HG02840 (cell line): Measurements from ENCODE around the gene GDPD5.

Source experiments
- ATAC-seq: cut with Tn5 transposase; IDR thresholded peaks from one replicate; pipeline ENCODE4 v1.9.1; 2021; ENCODE audit warnings: mild to moderate bottlenecking, moderate library complexity, moderate number of reproducible peaks; ENCODE audit not compliant: unreplicated experiment, low FRiP score

Gene GDPD5

GRCh38 chr11:75558939-75559843 lies 33.5 kb upstream of the GDPD5 start:
- ATAC-seq: no peak

GRCh38 chr11:75557666-75558494 lies 32.1 kb upstream of the GDPD5 start:
- no peak for ATAC-seq

DNA sequence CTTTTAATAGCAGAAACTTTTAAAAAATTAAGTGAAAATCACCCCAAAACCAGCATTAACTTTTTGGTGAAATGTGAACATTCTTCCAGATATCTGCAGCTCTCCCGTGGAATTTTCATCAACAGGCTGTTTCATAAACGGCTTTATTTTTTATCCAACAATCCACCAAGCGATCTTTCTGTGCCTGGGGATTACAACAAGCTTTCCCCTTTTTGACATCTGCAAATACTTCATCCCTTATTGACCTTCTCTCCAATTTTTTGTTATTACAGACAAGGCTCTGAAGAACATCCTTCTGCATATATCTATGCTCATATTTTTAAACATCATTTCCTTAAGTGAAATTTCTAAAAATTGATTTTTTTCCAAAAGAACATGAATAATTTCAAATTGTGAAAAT lies 30.5 kb upstream of the GDPD5 start:
- no peak for ATAC-seq

- no peak for ATAC-seq
Measured at GRCh38 chr11:75555079-75555811, 29.5 kb upstream of the GDPD5 start.

GRCh38 chr11:75554258-75555022 lies 28.7 kb upstream of the GDPD5 start:
- ATAC-seq: no peak

GRCh38 chr11:75553889-75554257 lies 28.1 kb upstream of the GDPD5 start:
- ATAC-seq: no peak

- no peak for ATAC-seq
Measured at GRCh38 chr11:75553182-75553581, 27.4 kb upstream of the GDPD5 start.

DNA sequence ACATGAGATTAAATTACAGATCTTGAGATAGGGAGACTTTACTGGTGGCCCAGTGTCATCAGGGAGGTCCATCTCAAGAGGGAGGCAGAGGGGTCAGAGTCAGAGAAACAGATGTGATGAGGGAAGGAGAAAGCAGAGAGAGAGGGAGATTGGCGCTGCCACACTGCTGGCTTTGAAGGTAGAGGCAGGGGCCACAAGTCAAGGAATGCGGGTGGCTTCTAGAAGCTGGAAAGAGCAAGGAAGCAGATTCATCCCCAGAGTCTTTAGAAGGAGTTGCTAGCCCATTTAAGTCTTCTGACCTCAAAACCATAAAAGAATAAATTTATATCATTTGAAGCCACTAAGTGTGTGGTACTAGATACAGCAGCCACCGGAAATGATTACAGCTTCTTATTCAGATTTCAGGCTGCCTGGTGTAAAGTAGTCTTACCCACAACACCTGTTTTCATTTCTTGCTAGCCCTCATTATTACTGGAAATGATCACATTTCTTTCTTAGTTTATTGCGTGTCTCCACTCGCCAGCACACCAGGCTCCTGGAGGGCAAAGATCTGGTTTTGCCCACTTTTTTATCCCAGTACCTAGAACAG lies 23.7 kb upstream of the GDPD5 start:
- ATAC-seq: no peak

DNA sequence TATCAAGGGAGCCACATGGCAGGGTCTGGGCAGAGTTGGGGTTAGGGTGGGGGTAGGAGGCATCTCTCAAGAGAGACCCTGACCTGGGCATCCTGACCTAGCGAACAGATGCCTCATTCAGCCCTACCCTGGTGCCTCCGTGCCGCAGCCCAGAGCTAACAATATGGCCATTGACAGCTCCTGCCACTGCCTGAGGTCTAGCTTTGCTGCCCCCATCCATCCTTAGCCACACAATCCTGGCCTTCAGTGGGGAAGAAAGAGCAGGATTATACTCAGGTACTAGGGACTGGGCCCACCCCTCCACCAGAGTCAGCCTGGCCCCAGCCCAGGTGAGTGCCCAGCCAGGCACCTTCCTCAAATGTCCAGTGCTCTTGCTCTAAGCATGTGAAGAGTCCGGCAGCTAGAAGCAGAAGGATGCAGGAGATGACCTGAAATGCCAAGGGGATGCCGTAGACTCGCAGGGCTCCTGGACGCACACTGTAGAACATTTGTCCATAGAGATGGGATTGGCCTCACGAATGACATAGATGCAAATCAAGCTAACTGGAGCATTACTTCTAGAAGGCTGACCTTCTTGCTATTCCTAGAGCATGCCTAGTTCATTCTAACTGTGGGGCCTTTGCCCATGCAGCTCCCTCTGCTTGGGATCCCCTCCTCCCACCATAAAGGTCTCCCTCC lies 23.0 kb upstream of the GDPD5 start:
- ATAC-seq: no peak

- ATAC-seq: no peak
Measured at GRCh38 chr11:75547617-75548058, 21.9 kb upstream of the GDPD5 start.

- no peak for ATAC-seq
Measured at GRCh38 chr11:75547177-75547576, 21.4 kb upstream of the GDPD5 start.

DNA sequence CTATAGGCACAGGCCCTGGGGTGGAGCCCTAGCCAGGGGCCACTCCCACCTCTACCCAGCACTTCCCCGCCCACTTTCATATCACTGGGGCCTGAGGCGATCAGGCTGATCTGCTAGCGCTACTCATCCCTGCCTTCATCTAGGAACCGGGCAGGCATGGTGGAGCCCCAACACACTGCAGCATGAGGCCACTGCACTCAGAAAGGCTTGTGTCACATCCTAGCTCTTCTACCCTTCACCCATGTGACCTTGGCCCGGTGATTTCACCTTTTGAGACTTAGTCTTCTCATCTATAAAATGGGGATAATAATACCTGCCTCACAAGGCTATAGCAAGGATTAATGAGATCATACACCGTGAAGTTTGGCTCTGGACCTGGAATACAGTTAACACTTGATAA lies 18.1 kb upstream of the GDPD5 start:
- no peak for ATAC-seq

DNA sequence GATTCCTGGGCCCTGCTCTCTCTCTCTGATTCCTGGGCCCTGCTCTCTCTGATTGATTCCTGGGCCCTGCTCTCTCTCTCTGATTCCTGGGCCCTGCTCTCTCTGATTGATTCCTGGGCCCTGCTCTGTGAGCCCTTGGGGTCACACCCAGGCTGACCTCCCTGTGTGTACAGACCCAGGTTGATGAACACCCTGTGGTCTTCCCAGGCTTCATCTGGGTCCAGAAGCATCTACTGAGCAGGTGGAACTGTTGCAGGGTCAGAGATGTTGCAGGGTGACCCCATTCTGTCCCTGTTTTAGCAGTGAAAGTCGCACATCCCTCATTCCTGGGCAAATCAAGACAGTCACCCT lies 16.3 kb upstream of the GDPD5 start:
- ATAC-seq: no peak

DNA sequence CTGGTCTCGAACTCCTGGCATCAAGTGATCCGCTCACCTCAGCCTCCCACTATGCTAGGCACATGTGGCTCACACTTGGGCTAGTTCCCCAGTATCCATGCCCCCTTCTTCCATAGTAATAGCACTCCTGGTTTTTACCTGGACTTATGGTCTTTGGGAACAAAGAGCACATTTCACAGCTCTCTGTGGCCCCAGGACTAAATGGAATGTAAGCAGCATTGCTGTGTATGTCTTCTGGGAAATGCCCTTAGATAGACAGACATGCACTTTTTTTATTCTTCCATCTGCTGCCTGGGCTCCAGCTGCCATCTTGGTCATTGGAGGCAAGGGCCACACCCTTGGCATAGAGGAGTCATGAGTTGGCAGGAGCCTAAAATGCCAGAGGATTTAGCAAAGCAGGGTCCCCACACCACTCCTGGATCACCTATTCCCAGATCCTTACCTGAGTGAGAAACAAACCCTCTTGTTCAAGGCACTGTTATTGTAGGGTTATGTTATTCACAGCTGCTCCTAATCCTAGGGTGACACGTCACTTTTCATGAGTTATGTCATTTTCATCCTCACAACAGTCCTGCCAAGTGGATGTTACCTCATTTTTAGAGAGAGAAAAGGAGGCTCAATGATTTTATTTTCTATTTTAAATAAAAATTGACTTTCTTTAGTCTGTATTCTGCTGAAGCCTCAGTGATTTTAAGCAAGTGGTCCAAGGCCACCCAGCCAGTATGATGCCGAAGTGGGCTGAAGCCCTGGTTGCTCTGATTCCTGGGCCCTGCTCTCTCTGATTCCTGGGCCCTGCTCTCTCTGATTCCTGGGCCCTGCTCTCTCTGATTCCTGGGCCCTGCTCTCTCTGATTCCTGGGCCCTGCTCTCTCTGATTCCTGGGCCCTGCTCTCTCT lies 15.7 kb upstream of the GDPD5 start:
- no peak for ATAC-seq

DNA sequence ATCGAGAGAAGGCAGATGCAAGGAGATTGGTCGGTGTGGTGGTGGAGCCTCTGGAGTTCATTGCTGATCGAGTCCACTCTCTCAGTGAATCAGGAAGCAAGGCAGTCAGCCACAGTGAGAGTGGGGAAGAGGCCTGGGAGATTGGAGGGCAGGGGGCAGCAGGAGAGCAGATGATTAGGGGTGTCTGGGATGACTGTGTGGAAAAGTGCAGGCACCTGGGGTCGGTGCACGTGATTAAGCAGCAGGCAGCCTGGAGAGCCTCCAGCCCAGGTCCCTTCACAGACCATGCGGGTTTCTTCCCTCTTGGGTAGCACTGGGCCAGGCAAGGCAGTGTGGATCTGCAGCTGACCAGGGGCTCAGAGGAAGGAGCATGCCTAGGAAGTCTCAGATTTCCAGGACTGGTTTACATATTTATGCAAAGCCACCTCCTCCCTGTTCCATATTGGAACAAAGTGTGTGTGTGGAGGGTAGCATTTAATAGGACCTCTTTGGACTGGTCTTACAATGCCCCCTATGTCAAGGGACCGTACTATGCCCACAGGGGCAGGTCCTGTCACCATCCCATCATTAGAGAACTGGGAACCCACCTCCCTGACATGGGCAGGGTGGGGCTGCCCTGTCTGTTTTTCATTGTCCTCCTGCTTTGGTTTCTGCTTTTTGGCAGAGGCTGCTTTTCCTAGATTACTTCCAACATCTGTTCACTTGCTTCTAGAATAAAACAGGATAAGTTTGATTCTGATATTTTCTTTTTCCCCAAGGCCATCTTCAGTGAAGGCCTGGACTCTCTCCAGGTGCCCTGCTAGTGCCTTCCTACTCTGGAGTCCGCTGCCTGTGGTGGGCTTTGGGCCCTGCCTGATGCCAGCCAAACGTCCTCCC lies 14.0 kb upstream of the GDPD5 start:
- ATAC-seq: no peak

DNA sequence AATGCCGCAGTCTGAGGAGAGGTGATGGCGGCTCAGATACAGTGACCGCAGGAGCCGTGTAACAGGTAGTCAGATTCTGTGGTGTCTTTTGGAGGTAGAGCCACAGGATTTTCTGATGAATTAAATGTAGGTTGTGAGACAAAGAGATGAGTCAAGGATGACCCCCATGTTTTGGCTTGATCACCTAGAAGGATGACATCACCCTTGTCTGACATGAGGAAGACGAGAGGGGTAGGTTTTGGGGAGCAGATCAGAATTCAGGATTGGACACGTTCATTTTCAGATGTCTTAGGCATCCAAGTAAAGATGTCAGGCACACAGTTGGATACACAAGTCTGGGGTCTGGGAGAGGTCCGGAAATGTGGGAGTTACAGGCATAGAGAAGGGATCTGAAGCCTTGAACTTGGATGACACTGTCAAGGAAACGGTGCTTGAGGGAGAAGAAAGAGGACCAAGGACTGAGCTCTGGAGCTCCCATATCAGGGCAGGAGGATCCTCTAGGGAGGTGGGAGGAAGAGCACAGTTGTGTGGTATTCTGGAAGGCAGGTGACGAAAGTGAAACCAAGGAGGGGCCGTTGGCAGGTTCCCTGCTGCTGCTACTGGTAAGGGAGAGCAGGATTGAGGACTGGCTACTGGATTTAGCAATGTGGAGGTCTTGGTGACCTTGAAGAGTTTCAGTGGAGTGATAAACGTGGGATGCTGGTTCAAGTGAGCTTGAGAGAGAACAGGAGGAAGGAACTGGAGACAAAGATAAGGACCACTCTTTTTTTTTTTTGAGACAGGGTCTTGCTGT lies 12.6 kb upstream of the GDPD5 start:
- no peak for ATAC-seq

GRCh38 chr11:75537740-75538139 lies 12.0 kb upstream of the GDPD5 start:
- no peak for ATAC-seq
